Neural progenitor cell (in vitro differentiated cells): ENCODE results near the gene DCHS1.

ENCODE experiments used
- EZH2 ChIP-seq: fragments of 200-600 bp; sonication (generic); IDR thresholded peaks from 2 replicates; pipeline ENCODE4 v1.6.1; 2017; ENCODE audit warnings: antibody characterized with exemption, mild to moderate bottlenecking, moderate library complexity
- EZH2phosphoT487 ChIP-seq: fragments of 200-600 bp; sonication (generic); IDR thresholded peaks from 2 replicates; pipeline ENCODE4 v1.6.1; 2017; ENCODE audit warnings: antibody characterized with exemption

- TF ChIP-seq EZH2phosphoT487 (no peak), EZH2 (no peak)
These were observed 10.9 kb upstream of the DCHS1 start for GRCh38 chr11:6666302-6667183.
